ENCODE data around the gene IKBKG.
A peak's percentile ranks its signal among the peaks of the same experiment; 100 is the strongest.
"Not testable (repeated sequence)": the region's sequence is repeated elsewhere in the genome, so short reads cannot be mapped to it uniquely, and the experiment has no call there.

Gene IKBKG

DNA sequence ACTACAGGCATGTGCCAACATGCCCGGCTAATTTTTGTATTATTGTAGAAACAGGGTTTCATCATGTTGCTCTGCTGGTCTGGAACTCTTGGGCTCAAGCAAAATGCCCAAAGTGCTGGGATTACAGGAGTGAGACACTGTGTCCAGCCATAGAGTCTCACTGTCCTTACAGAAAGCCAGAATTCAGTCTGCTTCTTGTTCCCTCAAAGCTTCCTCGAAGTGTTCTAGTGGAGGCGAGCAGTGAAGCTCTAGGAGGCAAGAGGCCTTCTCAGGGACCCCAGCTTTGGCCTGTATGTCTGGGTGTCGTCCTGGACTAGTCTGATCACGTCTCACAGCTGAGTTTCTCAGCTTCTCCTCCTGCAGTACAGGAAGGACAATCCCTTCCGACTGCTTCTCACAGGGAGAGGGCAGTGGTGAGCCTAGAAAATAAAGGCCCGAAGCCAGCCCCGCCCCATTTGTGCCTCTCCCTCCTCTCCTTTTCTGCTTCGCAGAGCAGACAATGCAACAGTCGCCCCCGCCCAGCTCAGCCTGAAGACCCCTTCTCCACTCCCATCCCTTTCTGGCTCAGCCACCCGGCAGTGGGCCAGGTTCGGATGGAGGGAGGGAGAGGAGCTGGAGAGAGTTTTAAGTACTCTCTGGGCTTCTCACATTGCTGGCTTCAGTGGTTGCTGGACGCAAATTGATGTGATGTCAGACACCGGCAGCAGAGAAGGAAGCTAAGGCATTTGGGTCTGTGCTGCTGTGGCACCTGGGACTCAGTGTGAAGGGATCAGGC is 20.3 kb upstream of the IKBKG start:
- DNase-seq (ENCODE audit: low read depth in 1 of 2, low spot score in 1 of 2) = peak; percentile 10 to 30

DNA sequence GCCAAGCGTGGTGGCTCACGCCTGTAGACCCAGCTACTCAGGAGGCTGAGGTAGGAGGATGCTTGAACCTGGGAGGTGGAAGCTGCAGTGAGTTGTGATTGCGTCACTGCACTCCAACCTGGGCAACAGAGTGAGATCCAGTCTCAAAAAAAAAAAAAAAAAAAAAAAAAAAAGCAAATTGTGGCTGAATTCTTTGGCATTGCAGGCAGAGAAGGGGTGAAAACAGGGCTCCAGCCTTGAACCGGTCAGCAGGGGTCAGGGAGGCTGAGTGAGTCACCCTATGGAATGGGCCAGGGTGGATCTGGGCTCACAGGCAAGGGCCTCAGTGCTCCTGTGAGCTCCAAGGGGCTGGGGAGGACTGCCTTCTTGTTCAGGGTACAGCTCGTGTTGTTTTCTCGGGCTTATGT is 18.2 kb upstream of the IKBKG start:
- DNase-seq (ENCODE audit: low read depth in 1 of 2, low spot score in 1 of 2) = no peak

DNA sequence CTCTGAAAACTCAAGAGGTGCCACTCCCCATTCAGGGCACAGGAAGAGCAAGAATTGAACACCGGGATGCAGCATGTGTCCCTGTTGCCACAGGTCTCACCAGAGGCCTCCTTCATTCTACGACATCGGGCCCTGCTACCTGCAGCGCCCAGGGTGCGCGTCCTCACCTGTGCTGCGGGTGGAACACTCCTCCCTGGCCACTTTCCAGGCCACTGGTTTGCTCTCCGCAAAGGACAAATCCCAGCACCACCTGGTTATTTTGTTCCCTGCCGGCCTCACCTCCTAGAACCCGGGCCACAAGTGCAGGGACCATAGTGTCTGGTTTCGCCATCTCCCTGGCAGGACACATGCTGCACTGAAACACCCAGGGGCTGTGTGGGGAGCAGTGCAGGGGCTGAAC is 17.1 kb upstream of the IKBKG start:
- no peak for DNase-seq (ENCODE audit: low read depth in 1 of 2, low spot score in 1 of 2)

DNA sequence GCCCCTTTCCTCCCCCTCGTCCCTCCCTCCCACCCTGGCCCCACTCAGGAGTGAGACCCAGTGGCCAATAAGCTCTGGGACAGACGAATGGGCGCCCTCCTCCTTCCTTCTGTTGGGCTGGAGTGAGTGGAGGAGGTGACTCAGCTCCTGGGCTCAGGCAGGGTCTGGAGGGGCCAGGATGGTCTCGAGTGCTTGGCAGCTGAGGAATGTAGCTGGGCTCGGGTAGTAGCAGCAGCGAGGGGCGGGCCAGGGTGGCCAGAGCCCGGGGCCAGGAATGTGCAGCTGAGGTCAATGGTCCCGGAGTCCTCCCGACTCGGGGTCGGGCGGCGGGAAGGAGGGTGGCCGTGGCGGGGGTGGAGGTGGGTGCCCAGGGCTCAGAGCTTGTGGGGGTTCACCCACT is 15.8 kb upstream of the IKBKG start:
- DNase-seq (ENCODE audit: low read depth in 1 of 2, low spot score in 1 of 2) = no peak

DNA sequence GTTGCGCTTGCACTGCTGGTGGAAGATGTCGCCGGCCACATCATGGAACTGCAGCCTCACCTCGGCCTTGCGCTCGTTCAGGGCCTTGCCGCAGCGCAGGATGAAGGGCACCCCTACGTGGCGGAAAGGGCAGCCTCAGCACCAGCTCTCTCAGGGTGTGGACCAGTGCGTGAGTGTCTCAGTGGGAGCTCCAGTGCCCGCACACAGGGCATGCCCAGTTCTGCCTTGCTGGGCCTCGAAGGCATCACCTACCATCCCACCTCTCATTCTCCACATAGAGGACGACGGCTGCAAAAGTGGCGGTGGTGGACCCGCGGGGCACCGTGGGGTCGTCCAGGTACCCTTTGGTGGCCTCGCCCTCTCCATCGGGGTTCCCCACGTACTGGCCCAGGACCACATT is 14.7 kb upstream of the IKBKG start:
- no peak for DNase-seq (ENCODE audit: low read depth in 1 of 2, low spot score in 1 of 2)

DNA sequence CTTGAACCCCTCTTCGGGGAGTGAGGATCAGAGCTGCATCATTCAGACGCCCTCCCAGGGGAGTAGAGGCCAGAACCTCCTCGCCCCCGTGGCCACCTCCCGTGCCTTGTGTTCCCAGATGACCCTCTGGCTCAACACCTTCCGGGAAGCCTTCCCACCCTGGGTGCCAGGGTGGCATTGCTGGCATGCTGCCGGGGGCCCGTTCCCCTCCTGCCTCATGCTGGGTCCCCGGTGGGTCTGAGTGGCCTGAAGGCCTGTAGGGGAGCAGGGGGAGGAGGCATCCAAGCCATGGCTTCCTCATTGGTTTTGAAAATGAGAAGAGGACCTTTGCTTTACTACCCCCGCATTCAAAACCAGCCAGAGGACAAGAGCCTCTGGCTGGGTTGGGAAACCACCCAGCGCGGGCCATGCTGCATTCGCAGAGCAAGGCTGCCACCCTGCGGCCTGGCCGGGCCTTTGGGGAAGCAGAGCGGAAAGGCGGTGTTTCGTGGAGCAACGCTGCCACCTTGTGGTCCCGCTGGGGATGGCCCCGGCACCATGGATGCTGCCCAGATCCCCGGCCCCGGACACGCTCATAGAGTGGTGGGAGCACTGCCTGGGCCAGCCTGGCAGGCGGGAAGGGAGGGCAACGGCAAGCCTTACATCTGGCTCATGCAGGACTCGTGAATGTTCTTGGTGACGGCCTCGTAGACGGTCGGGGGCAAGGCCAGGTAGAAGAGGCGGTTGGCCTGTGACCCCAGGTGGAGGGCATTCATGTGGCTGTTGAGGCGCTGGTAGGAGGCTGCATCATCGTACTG is 12.7 kb upstream of the IKBKG start:
- DNase-seq (ENCODE audit: low read depth in 1 of 2, low spot score in 1 of 2) = peak; percentile 73 to 88

DNA sequence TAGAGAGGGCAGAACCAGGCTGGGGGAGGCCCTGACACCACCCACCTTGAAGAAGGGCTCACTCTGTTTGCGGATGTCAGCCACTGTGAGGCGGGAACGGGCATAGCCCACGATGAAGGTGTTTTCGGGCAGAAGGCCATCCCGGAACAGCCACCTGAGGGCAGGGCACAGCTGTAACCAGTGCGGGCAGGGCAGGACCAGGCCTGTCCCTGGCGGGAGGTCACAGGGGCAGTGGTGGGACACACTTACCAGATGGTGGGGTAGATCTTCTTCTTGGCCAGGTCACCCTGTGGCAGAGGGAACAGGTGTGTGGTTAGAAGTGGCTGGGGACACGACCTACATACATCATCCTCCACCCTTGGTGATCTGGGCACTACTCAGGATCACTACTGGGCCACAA is 11.5 kb upstream of the IKBKG start:
- no peak for DNase-seq (ENCODE audit: low read depth in 1 of 2, low spot score in 1 of 2)

DNA sequence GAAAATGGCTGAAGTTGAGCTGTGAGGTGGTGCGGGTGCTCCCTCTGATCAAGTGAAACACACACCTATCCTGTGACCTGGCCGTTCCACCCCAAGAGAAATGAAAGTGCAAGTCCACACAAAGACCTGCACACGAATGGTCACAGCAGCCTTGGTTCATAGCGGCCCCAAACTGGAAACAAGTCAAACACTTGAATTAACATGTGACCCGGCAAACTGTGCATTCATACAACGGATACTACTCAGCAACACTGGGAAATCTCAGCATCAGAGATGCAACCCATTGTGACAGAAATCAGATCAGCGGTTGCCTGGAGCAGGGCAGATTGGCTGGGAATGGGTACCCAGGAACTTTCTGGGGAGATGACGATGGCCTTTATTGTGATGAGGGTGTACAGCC is 8.3 kb upstream of the IKBKG start:
- DNase-seq (ENCODE audit: low read depth in 1 of 2, low spot score in 1 of 2) = no peak

DNA sequence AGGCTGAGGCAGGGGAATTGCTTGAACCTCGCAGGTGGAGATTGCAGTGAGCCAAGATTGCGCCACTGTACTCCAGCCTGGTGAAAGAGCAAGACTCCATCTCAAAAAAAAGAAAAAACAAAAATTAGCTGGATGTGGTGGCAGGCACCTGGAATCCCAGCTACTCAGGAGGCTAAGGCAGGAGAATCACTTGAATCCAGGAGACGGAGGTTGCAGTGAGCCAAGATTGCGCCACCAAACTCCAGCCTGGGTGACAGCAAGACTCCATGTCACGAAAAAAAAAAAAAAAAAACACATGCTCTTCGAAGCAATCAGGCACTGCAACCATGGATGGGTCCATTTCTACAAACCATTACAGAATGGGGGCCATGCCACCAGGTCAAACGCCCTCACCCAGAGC is 7.1 kb upstream of the IKBKG start:
- DNase-seq (ENCODE audit: low read depth in 1 of 2, low spot score in 1 of 2) = not testable (repeated sequence)

DNA sequence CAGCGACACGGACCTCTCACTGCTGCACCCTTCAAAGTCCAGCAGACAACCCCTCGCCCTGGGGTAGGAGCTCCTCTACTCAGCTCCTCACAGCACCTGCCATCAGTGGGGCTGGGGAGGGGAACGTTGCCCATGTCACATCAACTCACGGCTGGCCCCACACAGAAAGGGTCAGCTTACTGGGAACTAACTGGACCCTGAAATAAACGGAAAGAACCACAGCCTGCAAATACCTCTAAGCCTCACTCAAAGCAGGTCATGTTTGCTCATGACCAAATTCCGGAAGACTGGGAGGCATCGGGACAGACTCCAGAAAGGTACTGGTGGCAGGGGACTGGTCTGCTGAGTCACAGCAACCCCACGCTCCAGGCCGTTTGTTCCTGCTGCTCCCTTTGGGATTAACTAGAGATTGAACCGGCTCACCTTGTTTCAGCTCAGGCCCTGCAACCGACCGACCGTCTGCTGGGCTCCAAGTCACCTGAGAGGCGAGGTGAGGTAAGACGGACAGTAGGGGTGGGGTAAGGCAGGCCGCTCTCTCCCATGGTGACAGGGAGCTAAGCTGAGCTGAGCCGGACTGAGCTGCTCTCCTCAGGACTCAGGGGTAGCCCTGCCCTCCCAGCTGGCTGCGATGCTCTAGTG is 6.4 kb upstream of the IKBKG start:
- DNase-seq (ENCODE audit: low read depth in 1 of 2, low spot score in 1 of 2) = no peak

DNA sequence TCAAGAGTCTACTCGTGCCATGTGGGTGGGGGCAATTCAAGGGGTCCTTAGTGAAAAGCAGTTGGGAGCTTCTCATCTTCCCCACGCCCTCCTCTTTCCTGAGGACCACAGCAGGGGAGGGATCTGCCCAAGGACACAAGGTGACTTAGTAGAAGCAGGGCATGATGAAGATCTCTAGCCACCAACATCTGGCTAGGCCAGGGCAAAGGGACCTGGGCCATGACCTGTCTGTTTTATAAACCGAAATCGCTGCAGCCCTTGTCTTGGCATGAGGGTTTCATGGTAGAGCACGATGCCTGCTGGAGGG is 5.9 kb upstream of the IKBKG start:
- no peak for DNase-seq (ENCODE audit: low read depth in 1 of 2, low spot score in 1 of 2)

DNA sequence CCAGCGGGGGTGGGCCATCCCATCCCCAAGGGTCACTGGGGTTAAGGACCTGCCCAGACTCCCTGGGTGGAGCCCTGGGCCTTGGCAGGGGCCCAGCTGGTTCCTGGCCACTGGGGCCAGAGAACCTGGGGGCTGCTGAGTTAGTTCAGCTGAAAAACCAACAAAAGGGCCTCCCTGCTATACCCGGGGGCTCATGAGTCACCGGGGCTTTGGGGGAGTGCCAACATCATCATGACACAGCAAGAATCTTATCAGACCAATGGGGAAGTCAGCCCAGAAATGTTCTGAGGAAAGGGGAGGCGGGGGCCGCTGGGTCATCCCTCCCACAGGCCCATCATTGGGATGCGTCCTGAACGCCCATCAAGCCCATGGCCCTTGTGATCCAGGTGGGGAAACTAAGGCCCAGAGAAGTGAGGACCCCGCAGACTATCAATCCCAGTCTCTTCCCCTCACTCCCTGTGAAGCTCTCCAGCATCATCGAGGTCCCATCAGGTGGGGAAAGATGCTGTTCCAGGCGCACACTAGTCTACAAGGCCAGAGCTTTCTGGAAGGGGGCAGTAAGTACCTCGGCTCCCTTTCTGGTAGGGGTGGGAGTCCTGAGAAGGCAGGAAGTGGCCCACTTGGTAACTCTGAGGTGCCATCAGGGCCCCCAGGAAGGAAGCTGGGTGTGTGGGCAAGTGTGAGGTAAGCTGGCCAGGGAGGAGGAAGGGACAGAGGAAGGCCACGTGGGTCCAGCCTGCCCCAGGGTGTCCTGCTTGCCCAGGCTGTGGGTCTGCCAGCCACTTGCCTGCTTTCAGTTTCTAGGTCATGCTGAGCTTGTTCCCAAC is 5.3 kb upstream of the IKBKG start:
- DNase-seq (ENCODE audit: low read depth in 1 of 2, low spot score in 1 of 2) = peak in 1 of 2 donors; percentile 22

DNA sequence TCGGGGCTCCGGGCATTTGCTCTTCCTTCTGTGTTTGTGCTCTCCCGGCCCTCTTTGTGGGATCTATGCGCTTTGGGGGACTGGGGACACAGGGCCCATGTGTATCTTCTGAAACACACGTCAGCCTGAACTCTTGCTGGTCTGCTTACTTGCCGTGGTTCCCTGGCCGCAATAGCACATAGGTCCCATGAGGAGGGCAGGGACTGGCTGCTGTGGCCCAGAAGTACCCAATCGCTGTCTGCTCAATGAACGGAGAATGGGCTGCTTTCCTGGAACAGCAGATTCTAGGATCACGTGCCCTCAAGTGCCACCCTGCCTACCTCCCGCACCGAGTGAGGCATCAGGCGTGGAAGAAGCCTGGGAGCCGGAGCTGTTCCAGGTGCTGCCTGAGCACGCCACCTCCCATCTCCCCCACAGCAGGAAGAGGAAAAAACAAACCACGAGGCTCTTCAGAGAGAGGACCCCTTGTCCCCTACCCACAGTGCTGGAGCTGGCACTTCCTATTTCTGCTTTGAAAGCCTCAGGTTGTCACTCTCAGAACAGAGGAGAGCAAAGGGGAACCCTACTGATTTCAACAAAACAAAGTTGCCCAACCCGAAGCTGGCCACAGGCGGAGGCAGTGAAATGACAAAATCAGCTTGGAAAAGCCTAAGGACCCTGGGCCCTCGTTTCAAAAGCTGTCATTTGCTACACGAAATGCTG is 4.5 kb upstream of the IKBKG start:
- no peak for DNase-seq (ENCODE audit: low read depth in 1 of 2, low spot score in 1 of 2)

DNA sequence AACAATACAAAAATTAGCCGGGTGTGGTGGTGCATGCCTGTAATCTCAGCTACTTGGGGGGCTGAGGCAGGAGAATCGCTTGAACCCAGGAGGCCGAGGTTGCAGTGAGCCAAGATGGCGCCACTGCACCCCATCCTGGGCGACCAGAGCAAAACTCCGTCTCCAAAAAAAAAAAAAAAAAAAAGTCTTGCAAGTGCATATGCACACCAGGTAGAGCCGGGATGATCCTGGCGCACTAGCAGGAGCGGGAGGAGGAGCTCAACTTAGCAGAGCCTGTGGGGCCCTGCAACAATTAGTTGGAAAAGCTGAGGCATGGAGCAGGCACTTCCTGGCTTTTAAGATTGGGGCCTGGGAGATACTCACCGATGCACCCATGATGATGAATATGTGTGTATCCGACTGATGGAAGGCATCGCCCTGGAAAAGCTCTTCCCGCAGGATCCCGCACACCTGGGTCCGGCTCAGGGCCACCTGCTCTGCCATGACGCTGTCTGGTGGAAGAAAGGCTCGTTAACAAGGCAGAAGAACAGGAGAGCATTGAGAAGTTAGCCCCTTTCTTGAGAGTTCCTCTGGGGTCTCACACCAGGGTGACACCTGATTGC is 1.6 kb upstream of the IKBKG start:
- no peak for DNase-seq (ENCODE audit: low read depth in 1 of 2, low spot score in 1 of 2)

DNA sequence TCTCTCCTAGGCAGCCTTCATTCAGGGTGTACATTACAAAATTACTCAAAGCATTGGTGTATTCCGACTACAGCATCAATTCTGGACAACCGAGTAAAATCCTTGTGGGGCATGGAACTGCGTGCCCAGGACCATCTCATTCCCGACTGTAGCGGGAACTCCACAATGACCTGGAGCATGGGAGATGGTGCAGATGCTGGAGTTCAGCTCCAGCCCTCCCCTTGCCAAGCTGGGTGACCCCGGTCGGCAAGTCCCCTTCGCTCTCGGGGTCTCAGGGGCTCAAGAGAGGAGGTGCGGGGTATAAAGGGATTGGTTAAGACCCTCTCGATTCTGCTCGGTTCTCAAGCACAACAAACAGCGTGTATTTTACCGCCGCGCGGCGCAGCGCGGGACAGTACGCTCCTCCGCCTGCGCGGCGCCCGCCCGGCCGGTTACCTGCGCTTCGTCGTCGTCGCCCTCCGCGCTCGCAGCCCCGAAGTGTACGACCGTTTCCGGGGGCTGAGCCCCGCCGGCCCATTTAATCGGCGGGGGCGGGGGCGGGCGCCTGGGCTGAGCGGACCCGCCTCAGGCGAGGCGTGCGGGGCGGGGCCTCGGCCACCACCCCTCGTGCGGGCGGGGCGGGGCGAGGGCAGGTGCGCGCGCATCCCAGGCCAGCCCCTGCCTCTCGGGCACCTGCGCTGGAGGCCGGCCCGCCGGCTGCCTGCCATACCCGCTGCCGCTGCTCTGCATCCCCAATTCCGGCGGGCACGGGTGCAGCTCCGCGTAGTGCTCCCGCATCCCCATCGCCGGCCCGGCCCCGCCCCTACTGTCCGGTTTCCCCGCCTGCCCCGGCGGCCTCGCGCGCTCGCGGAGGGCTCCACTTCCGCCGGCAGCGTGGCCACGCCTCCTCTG is 821 bp upstream of the IKBKG start, which contains the start of gene G6PD:
Gene G6PD, minus strand, starts transcription at position 493 of the 891 bp plus-strand sequence. CDS start 691 bp downstream, outside the sequence.
- DNase-seq (ENCODE audit: low read depth in 1 of 2, low spot score in 1 of 2) = peak; percentile 52 to 75

DNA sequence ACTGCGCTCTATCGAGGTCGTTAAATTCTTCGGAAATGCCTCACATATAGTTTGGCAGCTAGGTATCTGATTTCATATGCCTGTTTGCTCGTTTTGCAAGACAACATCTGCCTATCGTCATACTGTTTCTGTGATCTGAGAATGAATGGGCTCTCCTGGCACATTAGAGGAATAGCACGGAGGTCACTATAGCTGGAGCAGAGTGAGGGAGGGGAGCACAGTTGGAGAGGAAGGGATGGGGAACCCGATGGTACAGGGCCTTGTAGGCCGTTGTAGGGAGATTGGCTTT is 552 bp downstream of the IKBKG start:
- DNase-seq (ENCODE audit: low read depth in 1 of 2, low spot score in 1 of 2) = no peak

DNA sequence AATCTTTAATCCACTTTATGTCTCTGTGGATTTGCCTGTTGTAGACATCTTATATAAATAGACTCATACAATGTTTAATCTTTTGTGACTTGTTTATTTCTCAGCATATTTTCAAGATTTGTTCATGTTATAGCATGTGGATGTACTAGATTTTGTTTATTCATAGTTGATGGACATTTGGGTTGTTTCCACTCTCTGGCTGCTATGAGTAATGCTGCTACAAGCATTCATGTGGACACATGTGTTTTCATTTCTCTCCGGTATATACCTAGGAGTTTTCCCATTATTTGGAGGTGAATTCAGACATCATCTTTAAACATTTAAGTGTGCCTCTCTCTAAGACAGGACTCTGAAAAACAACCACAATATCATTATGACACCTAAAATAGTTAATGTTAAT is 2.3 kb downstream of the IKBKG start:
- DNase-seq (ENCODE audit: low read depth in 1 of 2, low spot score in 1 of 2) = no peak

DNA sequence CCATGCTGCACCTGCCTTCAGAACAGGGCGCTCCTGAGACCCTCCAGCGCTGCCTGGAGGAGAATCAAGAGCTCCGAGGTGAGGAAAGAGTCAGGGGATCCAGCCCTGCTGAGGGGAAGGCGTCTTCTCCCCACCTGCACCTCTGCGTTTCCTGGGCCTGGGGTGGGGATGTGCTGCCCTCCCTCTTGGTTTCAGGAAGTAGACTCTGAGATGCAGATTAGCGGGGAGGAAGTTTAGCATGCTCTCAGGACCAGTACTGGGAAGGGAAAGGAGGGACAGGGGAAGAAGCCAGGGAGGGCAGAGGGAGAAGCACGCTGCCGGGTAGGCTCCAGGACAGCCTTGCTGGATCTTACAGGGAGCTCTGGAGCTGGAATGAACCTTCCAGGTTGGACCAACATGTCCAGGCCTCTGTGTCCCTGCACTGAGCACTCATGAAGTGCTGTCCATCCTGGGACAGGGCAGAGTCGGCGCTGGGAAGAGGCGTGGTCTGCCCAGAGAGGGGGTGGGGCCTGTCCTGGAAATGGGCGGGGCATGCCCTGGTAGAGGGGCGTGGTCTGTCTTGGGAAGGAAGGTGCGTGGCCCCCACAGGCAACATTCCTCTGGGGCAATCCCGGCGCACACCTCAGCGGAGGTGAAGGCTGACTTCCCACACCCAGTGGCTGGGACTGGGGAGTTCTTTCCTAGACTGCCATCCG is 4.8 kb downstream of the IKBKG start:
- not testable (repeated sequence) for DNase-seq (ENCODE audit: low read depth in 1 of 2, low spot score in 1 of 2)

Data from activated T-helper 1 cell treated with anti-CD3 and anti-CD28 coated beads, Interleukin-2, amount 50 U/mL, for 16 hours (primary cell).